Sigmoid colon (tissue), 3 donors: ENCODE data around the gene MRPL55.

Source experiments
- POLR2A ChIP-seq, 2 donors: fragments of 450-650 bp; IDR thresholded peaks; one replicate each; pipeline ENCODE4 v1.6.1; 2016; ENCODE audit warnings: antibody characterized with exemption in 2 of 2, mild to moderate bottlenecking in 2 of 2, moderate library complexity in 2 of 2
- TF ChIP-seq, protein P1 (sequence below), 4 experiments: fragments of 450-650 bp in 3 of 4; fragments of 200-600 bp in 1 of 4; IDR thresholded peaks; one replicate each; pipeline ENCODE4 v1.5.1; 2016 to 2019; ENCODE audit warnings: antibody characterized with exemption in 4 of 4, mild to moderate bottlenecking in 3 of 4, moderate library complexity in 2 of 4

- TF ChIP-seq, protein P1, sequence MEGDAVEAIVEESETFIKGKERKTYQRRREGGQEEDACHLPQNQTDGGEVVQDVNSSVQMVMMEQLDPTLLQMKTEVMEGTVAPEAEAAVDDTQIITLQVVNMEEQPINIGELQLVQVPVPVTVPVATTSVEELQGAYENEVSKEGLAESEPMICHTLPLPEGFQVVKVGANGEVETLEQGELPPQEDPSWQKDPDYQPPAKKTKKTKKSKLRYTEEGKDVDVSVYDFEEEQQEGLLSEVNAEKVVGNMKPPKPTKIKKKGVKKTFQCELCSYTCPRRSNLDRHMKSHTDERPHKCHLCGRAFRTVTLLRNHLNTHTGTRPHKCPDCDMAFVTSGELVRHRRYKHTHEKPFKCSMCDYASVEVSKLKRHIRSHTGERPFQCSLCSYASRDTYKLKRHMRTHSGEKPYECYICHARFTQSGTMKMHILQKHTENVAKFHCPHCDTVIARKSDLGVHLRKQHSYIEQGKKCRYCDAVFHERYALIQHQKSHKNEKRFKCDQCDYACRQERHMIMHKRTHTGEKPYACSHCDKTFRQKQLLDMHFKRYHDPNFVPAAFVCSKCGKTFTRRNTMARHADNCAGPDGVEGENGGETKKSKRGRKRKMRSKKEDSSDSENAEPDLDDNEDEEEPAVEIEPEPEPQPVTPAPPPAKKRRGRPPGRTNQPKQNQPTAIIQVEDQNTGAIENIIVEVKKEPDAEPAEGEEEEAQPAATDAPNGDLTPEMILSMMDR (IDR thresholded peaks at IDR 0.05) = no peak
- no peak for TF ChIP-seq POLR2A (IDR thresholded peaks at IDR 0.05)
These were observed 35.9 kb upstream of the MRPL55 start for GRCh38 chr1:228144993-228145343.
